Measurements from ENCODE around the gene BRMS1. TPM values are rescaled to one million over a fixed set of nuclear protein-coding genes. Genes with fewer than 3 reads are reported as not detected.
A peak's percentile ranks its signal among the peaks of the same experiment; 100 is the strongest.

BRMS1 gene
- total and polyA plus RNA-seq, 4 donors: 21.5 to 55.2 (median 23.4) TPM

GRCh38 chr11:66365711-66366619, 21.1 kb upstream of the BRMS1 start:
- intact Hi-C loops (cut with DNase I): no loop called here
- WGBS, 2 donors: 80 to 82% methylated on average over 14 of the region's 14 CpGs
- DNase-seq (peak in 1 of 2 donors; percentile 65), ATAC-seq (ENCODE audit: low FRiP score) (no peak)
- no peak overlapping the region for H3K27ac ChIP-seq (ENCODE audit: low read depth in 1 of 2, low read length in 2 of 2)
- H3K27me3 ChIP-seq (ENCODE audit: control insufficient read depth in 1 of 2, insufficient read depth in 2 of 2, low read length in 1 of 2): no peaks in the 10 kb centered on the region
- H3K9me3 ChIP-seq (ENCODE audit: control insufficient read depth, low read length): no peaks in the 10 kb centered on the region
- H3K36me3 ChIP-seq (ENCODE audit: control insufficient read depth in 1 of 2, insufficient read depth in 2 of 2, low read length in 1 of 2): no peaks in the 10 kb centered on the region
- no peak overlapping the region for H3K4me3 ChIP-seq (ENCODE audit: low read length in 2 of 2)
- no peaks in the 10 kb centered on the region for H3K4me1 ChIP-seq (ENCODE audit: control insufficient read depth in 1 of 2, insufficient read depth in 2 of 2, low read length in 2 of 2)

GRCh38 chr11:66365166-66365565, 20.3 kb upstream of the BRMS1 start:
- Histone ChIP-seq H3K4me1 (ENCODE audit: control insufficient read depth in 1 of 2, insufficient read depth in 2 of 2, low read length in 2 of 2) (no peaks in the 10 kb centered on the region), H3K27me3 (ENCODE audit: control insufficient read depth in 1 of 2, insufficient read depth in 2 of 2, low read length in 1 of 2) (no peaks in the 10 kb centered on the region), H3K4me3 (ENCODE audit: low read length in 2 of 2) (no peak overlapping the region), H3K27ac (ENCODE audit: low read depth in 1 of 2, low read length in 2 of 2) (no peak overlapping the region), H3K36me3 (ENCODE audit: control insufficient read depth in 1 of 2, insufficient read depth in 2 of 2, low read length in 1 of 2) (no peaks in the 10 kb centered on the region), H3K9me3 (ENCODE audit: control insufficient read depth, low read length) (no peaks in the 10 kb centered on the region)
- intact Hi-C loops (cut with DNase I): no loop called here
- DNase-seq (peak in 1 of 2 donors; percentile 69), ATAC-seq (ENCODE audit: low FRiP score) (no peak)
- 96 to 99% methylated on average over 6 of the region's 6 CpGs for WGBS, 2 donors

GRCh38 chr11:66363805-66364535, 19.1 kb upstream of the BRMS1 start:
- intact Hi-C loops (cut with DNase I): no loop called here
- 61 to 65% methylated on average over 15 of the region's 15 CpGs for WGBS, 2 donors

GRCh38 chr11:66363187-66363601, 18.3 kb upstream of the BRMS1 start:
- Histone ChIP-seq H3K4me3 (ENCODE audit: low read length in 2 of 2) (no peak overlapping the region), H3K27ac (ENCODE audit: low read depth in 1 of 2, low read length in 2 of 2) (no peak overlapping the region), H3K27me3 (ENCODE audit: control insufficient read depth in 1 of 2, insufficient read depth in 2 of 2, low read length in 1 of 2) (no peaks in the 10 kb centered on the region), H3K4me1 (ENCODE audit: control insufficient read depth in 1 of 2, insufficient read depth in 2 of 2, low read length in 2 of 2) (no peaks in the 10 kb centered on the region), H3K9me3 (ENCODE audit: control insufficient read depth, low read length) (no peaks in the 10 kb centered on the region), H3K36me3 (ENCODE audit: control insufficient read depth in 1 of 2, insufficient read depth in 2 of 2, low read length in 1 of 2) (no peaks in the 10 kb centered on the region)
- 89 to 90% methylated on average over 14 of the region's 14 CpGs for WGBS, 2 donors
- no peak for ATAC-seq (ENCODE audit: low FRiP score)
- peak in 1 of 2 donors; percentile 61 for DNase-seq
- intact Hi-C loops (cut with DNase I): no loop called here

More at GRCh38 chr11:66363805-66364535, 19.1 kb upstream of the BRMS1 start:
- DNase-seq (peak in 1 of 2 donors; percentile 82), ATAC-seq (ENCODE audit: low FRiP score) (no peak)
- H3K9me3 ChIP-seq (ENCODE audit: control insufficient read depth, low read length): no peaks in the 10 kb centered on the region
- no peak overlapping the region for H3K27ac ChIP-seq (ENCODE audit: low read depth in 1 of 2, low read length in 2 of 2)
- H3K4me1 ChIP-seq (ENCODE audit: control insufficient read depth in 1 of 2, insufficient read depth in 2 of 2, low read length in 2 of 2): no peaks in the 10 kb centered on the region
- H3K36me3 ChIP-seq (ENCODE audit: control insufficient read depth in 1 of 2, insufficient read depth in 2 of 2, low read length in 1 of 2): no peaks in the 10 kb centered on the region
- no peak overlapping the region for H3K4me3 ChIP-seq (ENCODE audit: low read length in 2 of 2)
- no peaks in the 10 kb centered on the region for H3K27me3 ChIP-seq (ENCODE audit: control insufficient read depth in 1 of 2, insufficient read depth in 2 of 2, low read length in 1 of 2)

GRCh38 chr11:66362481-66363147, 17.7 kb upstream of the BRMS1 start:
- WGBS, 2 donors: 85 to 87% methylated on average over 9 of the region's 9 CpGs
- Histone ChIP-seq H3K9me3 (ENCODE audit: control insufficient read depth, low read length) (no peaks in the 10 kb centered on the region), H3K36me3 (ENCODE audit: control insufficient read depth in 1 of 2, insufficient read depth in 2 of 2, low read length in 1 of 2) (no peaks in the 10 kb centered on the region), H3K27ac (ENCODE audit: low read depth in 1 of 2, low read length in 2 of 2) (no peak overlapping the region), H3K4me1 (ENCODE audit: control insufficient read depth in 1 of 2, insufficient read depth in 2 of 2, low read length in 2 of 2) (no peaks in the 10 kb centered on the region), H3K4me3 (ENCODE audit: low read length in 2 of 2) (no peak overlapping the region), H3K27me3 (ENCODE audit: control insufficient read depth in 1 of 2, insufficient read depth in 2 of 2, low read length in 1 of 2) (no peaks in the 10 kb centered on the region)
- intact Hi-C loops (cut with DNase I): no loop called here
- ATAC-seq (ENCODE audit: low FRiP score) (no peak), DNase-seq (peak in 1 of 2 donors; percentile 57)

GRCh38 chr11:66361502-66361941, 16.6 kb upstream of the BRMS1 start:
- ATAC-seq (ENCODE audit: low FRiP score) (no peak), DNase-seq (peak; percentile 18 to 48)
- H3K9me3 ChIP-seq (ENCODE audit: control insufficient read depth, low read length): no peaks in the 10 kb centered on the region
- no peak overlapping the region for H3K4me3 ChIP-seq (ENCODE audit: low read length in 2 of 2)
- intact Hi-C loops (cut with DNase I): no loop called here
- WGBS, 2 donors: 86% methylated on average over 6 of the region's 6 CpGs
- H3K36me3 ChIP-seq (ENCODE audit: control insufficient read depth in 1 of 2, insufficient read depth in 2 of 2, low read length in 1 of 2): no peaks in the 10 kb centered on the region
- no peaks in the 10 kb centered on the region for H3K27me3 ChIP-seq (ENCODE audit: control insufficient read depth in 1 of 2, insufficient read depth in 2 of 2, low read length in 1 of 2)
- no peaks in the 10 kb centered on the region for H3K4me1 ChIP-seq (ENCODE audit: control insufficient read depth in 1 of 2, insufficient read depth in 2 of 2, low read length in 2 of 2)
- H3K27ac ChIP-seq (ENCODE audit: low read depth in 1 of 2, low read length in 2 of 2): no peak overlapping the region

GRCh38 chr11:66360406-66361073, 15.6 kb upstream of the BRMS1 start:
- ATAC-seq (ENCODE audit: low FRiP score) (no peak), DNase-seq (peak; percentile 9 to 65)
- Histone ChIP-seq H3K36me3 (ENCODE audit: control insufficient read depth in 1 of 2, insufficient read depth in 2 of 2, low read length in 1 of 2) (no peaks in the 10 kb centered on the region), H3K9me3 (ENCODE audit: control insufficient read depth, low read length) (no peaks in the 10 kb centered on the region), H3K27ac (ENCODE audit: low read depth in 1 of 2, low read length in 2 of 2) (no peak overlapping the region), H3K27me3 (ENCODE audit: control insufficient read depth in 1 of 2, insufficient read depth in 2 of 2, low read length in 1 of 2) (no peaks in the 10 kb centered on the region), H3K4me1 (ENCODE audit: control insufficient read depth in 1 of 2, insufficient read depth in 2 of 2, low read length in 2 of 2) (no peaks in the 10 kb centered on the region), H3K4me3 (ENCODE audit: low read length in 2 of 2) (no peak overlapping the region)
- 95% methylated on average over 15 of the region's 15 CpGs for WGBS, 2 donors
- intact Hi-C loops (cut with DNase I): no loop called here

- WGBS, 2 donors: 61 to 68% methylated on average over 3 of the region's 3 CpGs
- ATAC-seq (ENCODE audit: low FRiP score): no peak
- intact Hi-C loops (cut with DNase I): no loop called here
Measured at GRCh38 chr11:66359662-66360087, 14.8 kb upstream of the BRMS1 start.

More at GRCh38 chr11:66359662-66360087, 14.8 kb upstream of the BRMS1 start:
- peak in 1 of 2 donors; percentile 12 for DNase-seq
- Histone ChIP-seq H3K27ac (ENCODE audit: low read depth in 1 of 2, low read length in 2 of 2) (no peak overlapping the region), H3K27me3 (ENCODE audit: control insufficient read depth in 1 of 2, insufficient read depth in 2 of 2, low read length in 1 of 2) (no peaks in the 10 kb centered on the region), H3K9me3 (ENCODE audit: control insufficient read depth, low read length) (no peaks in the 10 kb centered on the region), H3K4me1 (ENCODE audit: control insufficient read depth in 1 of 2, insufficient read depth in 2 of 2, low read length in 2 of 2) (no peaks in the 10 kb centered on the region), H3K4me3 (ENCODE audit: low read length in 2 of 2) (no peak overlapping the region), H3K36me3 (ENCODE audit: control insufficient read depth in 1 of 2, insufficient read depth in 2 of 2, low read length in 1 of 2) (no peaks in the 10 kb centered on the region)

All from aorta (tissue), 5 donors.